NCI-H2107 (cell line): ENCODE data around the gene IPO9.

Experiments
- DNase-seq: peaks from one replicate; lab custom pipeline; 2025; lab: John Stamatoyannopoulos, UW

The IPO9 gene

DNA sequence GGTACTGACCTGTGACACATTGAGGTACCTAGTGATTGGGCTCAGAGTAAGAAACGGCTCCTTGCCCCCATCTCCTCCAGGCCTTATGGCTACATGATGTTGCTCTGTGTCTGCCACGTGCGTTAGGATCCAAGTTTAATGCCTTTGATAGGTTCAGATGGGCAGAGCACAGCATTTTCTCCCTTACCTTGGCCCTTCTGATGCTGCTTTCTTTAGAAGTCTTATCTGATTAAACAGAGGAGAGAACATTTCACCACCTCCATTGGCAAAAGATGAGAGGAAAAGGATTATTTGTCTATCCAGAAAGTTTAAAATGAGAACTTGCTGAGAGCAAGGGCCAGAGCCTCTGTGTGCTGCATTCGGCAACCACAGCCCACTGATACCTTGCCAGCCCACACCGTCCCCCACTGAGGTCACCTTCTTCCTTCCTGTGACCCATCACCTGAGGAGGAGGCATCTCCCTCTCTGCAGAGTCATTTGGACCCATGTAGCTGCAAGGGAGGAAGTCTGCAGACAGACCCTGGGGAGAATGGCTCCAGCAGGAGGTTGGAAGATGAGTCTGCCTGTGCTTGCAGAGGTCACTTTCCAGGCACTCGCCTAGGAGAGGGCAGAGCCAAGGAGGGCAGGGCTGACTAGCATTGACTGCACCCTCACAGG lies 76.4 kb downstream of the IPO9 start:
- DNase-seq = no peak

DNA sequence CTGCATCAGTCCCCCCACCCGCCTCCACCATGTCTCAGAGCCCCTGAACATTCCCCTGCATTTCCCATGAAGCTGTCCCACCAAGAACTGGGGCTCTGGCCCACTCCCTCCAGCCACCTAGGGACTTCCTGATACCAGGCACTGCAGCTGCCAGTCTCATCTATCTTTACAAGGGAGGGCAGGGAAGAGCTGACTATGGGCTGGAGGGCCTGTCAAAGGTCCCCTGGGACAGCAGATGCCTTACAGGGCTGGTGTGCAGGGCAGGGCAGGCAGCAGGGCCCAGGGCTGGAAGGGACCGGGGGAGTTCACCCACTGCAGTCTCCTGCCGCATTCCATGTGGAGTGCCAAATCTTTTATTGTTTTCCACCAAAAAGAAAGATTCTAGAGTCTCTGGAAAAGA lies 77.4 kb downstream of the IPO9 start:
- no peak for DNase-seq

DNA sequence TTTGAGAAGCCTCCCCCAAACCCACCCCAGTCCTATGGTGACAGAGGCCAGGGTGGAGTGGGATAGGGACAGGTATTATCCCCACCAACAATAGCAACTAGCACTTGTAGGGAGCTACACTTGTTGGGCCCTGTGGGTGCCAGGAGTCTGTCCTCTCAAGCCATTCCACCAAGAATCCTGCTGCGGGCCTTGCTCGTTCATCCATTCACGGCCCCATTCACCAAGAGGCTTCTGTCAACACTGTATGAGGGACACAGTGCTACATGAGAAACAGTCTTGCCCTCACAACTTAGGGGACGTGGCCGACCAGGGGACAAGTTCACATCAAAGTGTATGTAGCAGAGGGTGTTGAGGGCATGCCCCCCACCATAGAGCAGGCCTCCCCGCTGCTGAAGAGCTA lies 78.7 kb downstream of the IPO9 start:
- DNase-seq = no peak

DNA sequence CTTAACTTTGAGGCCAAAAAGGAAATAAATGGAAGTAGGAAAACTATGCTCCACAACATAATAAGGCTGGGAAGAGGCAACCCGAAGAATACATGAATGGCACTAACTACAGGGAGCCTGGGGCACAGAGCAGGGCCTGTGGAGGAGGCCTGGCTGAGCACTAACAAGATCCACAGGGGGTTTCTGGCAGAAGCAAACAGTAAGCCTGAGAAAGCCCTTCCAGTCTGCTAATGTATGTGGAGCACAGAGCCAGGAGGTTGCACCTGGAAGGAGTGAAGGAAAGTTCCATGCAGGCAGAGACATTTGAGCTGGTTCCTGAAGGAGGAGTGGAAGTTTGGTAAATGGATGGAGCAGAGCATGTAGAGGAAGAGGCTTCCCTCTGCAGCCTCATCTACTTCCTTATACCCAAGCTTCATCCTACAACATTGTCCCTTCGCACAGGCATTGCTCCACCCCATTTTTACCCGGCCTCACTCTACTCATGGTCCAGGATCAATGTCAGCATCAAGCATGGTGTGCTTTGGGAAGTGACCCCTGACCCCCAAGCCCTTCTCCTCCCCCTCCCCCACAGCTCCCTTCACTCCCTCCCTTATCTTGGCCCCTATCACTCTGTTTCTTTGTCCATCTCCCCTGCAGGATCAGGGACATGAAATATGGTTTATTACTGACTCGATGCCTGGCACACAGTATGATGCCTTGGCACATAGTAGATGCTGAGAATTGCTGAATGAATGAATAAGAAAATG lies 83.0 kb downstream of the IPO9 start:
- no peak for DNase-seq

DNA sequence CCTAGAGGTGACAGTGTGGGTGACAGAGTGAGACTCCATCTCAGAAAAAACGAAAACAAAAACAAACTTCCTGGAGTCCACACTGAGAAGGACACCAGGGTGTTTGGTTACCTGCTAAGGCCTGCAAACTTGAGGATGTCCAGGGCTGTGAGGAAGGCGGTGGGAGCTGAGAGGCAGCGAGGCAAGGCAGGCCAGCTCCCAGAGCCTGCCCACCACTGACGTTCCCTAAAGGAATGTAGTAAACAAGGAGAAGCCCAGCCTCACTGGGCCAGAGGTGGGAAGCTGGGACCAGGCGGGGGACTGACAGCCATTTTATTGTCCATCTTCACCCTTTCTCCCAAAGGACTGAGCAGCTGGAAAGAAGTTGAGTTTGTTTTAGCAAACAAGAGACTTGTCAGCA lies 83.9 kb downstream of the IPO9 start:
- DNase-seq = no peak

DNA sequence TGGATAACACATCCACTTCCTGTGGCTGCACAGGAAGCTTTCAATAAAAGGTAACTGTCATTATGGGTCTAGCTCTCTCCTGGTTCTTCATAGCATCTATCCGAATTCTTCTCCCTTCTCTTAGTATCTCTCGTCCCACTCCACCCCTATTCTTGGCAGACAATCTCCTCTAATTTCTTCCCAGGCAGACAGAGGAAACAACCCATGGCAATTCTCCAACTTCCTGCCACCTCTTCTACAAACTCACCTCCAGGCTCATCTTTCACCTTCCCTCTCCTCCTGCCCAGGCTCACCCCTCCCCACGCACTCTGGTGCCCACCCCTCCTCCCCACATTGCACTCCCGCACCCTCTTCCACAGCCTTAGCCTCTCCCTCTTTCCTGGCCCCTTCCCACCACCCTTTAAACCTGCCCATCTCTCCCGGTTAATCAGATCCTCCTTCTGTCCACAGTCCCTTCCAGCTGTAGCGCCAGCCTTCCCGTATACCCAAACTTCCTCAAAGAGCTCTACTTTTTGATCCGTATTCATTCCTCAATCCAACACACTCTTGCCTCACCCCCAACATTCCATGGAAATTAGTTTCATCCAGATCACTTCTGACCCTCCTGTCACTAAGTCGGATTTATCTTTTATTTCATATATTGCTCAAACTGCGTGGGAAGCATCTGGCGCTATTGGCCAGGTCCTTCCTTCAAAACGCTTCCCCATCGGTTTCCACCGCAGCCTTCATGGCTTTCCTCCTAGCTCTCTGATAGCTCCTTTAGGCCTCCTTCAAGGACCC lies 85.7 kb downstream of the IPO9 start:
- no peak for DNase-seq

DNA sequence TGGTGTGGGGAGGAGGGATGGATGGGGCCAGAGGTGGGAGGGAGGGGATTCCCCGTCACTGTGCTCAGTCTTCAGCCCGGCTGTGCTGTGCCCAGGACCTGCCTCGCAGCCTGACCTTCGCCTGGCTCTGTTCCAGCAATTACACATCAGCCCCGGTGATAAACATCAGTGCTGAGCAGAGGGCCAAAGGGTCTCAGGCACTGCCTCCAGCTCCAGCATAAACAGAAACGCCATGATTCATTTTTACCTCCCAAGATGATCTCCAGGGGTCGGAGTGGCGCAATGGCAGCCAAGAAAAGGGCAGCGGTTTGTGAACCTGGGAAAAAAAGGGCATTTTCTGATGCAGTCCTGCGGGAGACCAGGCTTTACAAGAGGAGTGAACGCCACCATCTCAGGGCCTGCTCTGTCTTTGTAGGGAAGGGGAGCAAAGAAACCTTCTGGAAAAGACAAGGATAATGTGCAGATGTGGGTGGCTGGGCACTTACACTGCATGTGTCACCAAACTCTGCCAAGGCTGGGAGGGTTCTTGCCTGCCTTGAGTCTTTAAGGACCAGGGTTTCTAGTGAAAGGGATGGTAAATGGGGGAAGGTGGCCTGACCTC lies 87.8 kb downstream of the IPO9 start:
- DNase-seq = no peak

DNA sequence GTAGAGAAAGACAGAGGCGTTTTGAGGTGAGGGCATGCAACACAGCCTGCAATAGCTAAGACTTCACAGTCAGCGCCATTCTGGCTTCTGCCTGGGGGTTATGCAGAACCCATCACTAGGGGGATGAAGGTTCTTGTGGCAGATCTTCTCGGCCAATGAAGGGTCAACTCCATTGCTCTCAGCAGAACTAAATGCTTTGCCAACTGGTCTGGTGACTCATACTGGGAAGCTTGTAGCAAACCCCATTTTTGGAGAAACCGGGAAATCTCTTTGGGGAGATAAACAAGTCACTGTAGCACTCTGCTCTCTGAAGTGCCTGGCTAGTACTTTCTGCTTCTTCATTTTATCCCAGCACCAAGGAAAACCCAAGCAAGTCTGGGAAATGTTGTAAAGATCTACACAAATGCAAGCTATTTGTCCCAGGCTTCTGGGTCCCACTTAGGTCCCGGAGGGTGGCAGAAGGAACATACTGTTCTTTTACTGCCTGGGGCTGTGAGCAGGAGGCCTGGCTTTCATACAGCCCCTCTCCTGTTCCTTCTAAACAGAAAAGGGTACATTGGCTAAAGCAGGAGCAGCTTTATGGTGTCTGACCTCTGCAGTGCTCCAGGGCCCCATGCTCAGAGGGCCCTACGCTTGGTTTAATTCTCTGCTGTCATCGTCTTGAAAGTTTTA lies 88.5 kb downstream of the IPO9 start:
- no peak for DNase-seq

DNA sequence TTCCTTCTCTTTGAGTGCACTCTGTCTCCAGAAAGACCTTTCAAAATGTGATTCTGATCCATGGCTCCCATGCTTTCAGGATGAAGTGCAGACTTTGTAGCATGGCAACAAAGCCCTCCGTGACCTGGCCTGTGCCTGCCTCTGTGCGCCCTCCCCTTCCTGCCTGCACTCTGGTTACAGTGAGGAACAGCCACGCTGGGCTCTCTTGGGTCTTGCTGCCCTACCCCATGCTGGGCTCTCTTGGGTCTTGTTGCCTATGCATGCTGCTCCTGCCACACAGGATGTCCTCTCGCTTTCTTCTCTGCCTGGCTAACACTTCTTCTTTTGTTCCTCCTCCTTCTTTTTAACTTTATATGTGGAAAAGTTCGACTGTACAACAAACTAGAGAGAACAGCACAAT lies 89.4 kb downstream of the IPO9 start:
- no peak for DNase-seq

DNA sequence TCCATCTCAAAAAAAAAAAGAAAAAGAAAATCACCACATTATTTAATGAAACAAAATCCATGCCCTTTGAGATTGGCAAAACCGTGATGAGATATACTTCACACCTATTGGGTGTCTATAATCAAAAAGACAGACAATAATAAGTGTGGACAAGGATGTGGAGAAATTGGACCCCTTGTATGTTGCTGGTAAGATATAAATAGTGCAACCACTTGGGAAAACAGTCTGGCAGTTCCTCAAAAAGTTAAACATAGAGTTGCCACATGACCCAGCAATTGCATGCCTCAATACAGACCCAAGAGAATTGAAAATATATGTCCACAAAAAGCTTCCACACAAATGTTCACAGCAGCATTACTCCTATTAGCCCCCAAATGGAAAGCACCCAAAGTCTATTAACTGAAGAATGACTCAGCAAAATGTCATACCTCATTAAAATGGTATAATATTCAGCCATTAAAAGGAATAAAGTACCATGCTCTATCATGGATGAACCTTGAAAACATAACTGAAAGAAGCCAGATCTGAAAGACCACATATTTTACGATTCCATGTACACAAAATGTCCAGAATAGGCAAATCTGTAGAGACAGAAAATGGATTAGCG lies 93.1 kb downstream of the IPO9 start:
- DNase-seq = no peak

DNA sequence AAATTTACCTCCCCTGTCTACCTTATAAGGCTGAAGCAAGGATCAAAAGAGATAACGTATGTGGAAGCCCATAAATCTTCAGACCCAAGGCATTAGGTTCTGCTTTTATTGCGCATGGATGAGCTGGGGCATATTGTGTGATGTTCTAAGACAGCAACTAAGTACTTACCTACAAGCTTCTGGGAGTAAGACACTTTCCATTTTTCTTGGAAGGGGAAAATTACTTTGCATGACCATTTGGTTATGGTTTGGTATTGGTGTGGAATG lies 96.3 kb downstream of the IPO9 start:
- DNase-seq = no peak

DNA sequence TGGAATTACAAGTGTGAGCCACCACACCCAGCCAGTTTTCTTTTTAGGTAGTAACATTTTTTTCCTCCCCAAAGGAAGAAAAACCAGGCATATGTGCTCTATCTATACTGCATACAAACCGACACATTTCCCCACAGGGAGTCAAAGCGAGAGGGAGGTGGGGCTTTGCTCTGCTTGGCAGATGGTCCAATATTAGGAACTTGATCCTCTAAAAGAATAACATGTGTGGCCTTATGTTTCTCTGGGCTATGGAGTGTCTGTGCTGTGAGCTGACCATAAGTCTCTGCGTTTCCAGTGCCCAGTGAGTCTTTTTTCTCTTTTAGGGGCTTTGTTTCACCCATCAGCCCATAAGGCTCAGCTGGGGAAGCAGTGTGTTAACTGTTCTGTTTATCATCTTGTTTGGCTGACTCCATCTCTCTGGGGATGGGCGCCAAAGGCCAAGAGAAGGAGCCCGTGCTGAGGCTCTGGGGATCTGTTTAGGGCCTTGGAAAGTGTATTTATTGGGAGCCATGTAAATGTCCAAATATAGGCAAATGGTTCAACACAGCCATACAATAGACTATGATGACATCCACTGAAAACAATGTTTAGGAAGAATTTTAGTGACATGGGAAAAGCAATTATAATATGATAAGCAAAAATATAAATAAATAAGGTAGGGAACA lies 97.2 kb downstream of the IPO9 start:
- DNase-seq = no peak

DNA sequence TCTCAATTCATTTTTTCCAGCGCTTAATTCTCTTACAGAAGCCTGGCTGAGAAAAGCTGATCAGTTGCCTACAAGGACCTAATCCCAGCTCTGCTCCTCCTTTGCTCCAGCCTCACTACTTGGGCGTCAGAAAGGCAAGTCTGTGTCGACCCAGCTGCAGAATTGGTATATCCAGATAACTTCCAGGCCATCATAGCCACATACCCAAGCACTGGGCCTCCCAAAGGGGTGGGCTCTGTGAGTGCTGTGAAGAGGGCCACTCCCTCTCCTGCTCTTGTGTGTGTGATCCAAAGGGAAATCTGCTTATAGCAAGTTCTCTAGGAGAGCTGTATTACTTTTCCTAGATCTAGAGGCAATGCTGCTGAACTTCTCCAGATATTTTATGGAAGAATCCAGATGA lies 99.3 kb downstream of the IPO9 start:
- DNase-seq = no peak

DNA sequence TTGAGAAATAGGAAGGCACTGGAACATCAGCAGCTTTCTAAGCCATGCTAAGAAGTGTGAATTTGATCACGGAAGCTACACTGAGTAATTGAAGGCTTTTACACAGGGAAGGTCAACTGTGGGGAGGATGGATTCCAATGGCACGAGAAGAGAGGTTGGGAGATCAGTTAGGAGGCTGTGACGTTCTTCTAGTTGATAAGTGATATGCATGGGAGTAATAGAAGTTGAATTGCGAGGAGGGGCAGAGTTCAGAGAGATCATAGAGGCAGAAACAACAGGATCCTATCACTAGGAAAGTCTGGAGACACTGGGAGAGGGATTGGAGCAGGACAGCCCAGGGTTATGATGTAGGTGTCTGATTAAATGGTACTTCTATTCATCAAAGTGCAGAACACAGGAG lies 101.2 kb downstream of the IPO9 start:
- no peak for DNase-seq

DNA sequence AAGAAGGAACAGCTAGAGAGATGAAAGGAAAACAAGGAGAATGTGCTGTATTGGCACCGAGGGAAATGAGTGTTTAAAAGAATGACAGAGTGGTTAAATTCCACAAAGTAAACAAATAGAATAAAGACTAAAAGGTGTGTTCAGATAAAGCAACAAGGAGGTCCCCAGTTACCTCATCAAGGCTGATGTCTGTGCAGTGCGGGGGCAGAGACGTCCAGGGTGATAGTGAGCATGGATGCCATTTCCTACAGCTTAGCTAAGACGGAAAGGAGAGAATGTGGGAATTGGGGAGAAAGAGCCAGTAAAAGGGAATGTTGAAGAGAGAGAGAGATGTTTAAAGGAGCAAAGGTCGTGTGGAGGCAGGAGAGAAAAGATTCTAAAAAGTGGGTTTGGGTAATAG lies 101.8 kb downstream of the IPO9 start:
- no peak for DNase-seq
